ENCODE data around the gene BPIFB3.
"Not testable (repeated sequence)": the region's sequence is repeated elsewhere in the genome, so short reads cannot be mapped to it uniquely, and the experiment has no call there.

The BPIFB3 gene

GRCh38 chr20:33120934-33121333, 67.2 kb downstream of the BPIFB3 start:
- no peak for DNase-seq (ENCODE audit: low read depth)

- not testable (repeated sequence) for DNase-seq (ENCODE audit: low read depth)
Measured at GRCh38 chr20:33122297-33122696, 68.6 kb downstream of the BPIFB3 start.

All from stimulated activated CD8-positive, alpha-beta memory T cell treated with anti-CD3 and anti-CD28 coated beads, Interleukin-4, amount 100 ng/mL, for 24 hours (primary cell).